Trophoblast cell (in vitro differentiated cells and primary cell): ENCODE results near the gene C10orf143.

Experiments
- DNase-seq, 2 donors: peaks; one replicate each; pipeline ENCODE4 v3.0.0-alpha.2; 2016
- H2AFZ ChIP-seq: 2 replicates; pipeline ENCODE4 v1.6.1; 2013; ENCODE audit warnings: low read length, moderate library complexity, mild to moderate bottlenecking; ENCODE audit not compliant: insufficient read depth, poor library complexity
- H2AK5ac ChIP-seq: 2 replicates; pipeline ENCODE4 v1.6.1; 2013; ENCODE audit warnings: mild to moderate bottlenecking, low read length
- H2BK120ac ChIP-seq: 2 replicates; pipeline ENCODE4 v1.6.1; 2013; ENCODE audit warnings: low read length, mild to moderate bottlenecking, moderate library complexity; ENCODE audit not compliant: insufficient read depth, poor library complexity
- H2BK12ac ChIP-seq: 2 replicates; pipeline ENCODE4 v1.6.1; 2013; ENCODE audit warnings: mild to moderate bottlenecking, low read length, moderate library complexity
- H2BK5ac ChIP-seq: 2 replicates; pipeline ENCODE4 v1.6.1; 2013; ENCODE audit warnings: low read length, low read depth, moderate library complexity, mild to moderate bottlenecking; ENCODE audit not compliant: poor library complexity
- H3K14ac ChIP-seq: 2 replicates; pipeline ENCODE4 v1.6.1; 2013; ENCODE audit warnings: mild to moderate bottlenecking, low read length
- H3K18ac ChIP-seq: 2 replicates; pipeline ENCODE4 v1.6.1; 2013; ENCODE audit warnings: mild to moderate bottlenecking, low read length
- H3K23ac ChIP-seq: 2 replicates; pipeline ENCODE4 v1.6.1; 2013; ENCODE audit warnings: low read length
- H3K27ac ChIP-seq: 2 replicates; pipeline ENCODE4 v1.5.1; 2013; ENCODE audit warnings: low read depth, mild to moderate bottlenecking, inconsistent platforms, low read length, moderate library complexity
- H3K27me3 ChIP-seq: 2 replicates; pipeline ENCODE4 v1.6.1; 2013; ENCODE audit warnings: inconsistent platforms, mild to moderate bottlenecking, low read length, moderate library complexity; ENCODE audit not compliant: insufficient read depth
- H3K36me3 ChIP-seq, 2 experiments: 1 replicate in 1 of 2; 2 replicates in 1 of 2; pipeline ENCODE4 v1.6.1; 2013; ENCODE audit warnings: low read length in 2 of 2, mild to moderate bottlenecking in 2 of 2, moderate library complexity in 1 of 2; ENCODE audit not compliant: insufficient read depth in 2 of 2, control insufficient read depth in 1 of 2
- H3K4ac ChIP-seq: 2 replicates; pipeline ENCODE4 v1.6.1; 2013; ENCODE audit warnings: low read depth, mild to moderate bottlenecking, low read length, moderate library complexity
- H3K4me1 ChIP-seq, 2 experiments: 1 replicate in 1 of 2; 2 replicates in 1 of 2; pipeline ENCODE4 v1.6.1; 2013; ENCODE audit warnings: low read length in 2 of 2, mild to moderate bottlenecking in 2 of 2, moderate library complexity in 1 of 2; ENCODE audit not compliant: insufficient read depth in 2 of 2, control insufficient read depth in 1 of 2
- H3K4me2 ChIP-seq: 2 replicates; pipeline ENCODE4 v1.6.1; 2013; ENCODE audit warnings: inconsistent platforms, mild to moderate bottlenecking, low read length, moderate library complexity
- H3K4me3 ChIP-seq: 2 replicates; pipeline ENCODE4 v1.5.1; 2013; ENCODE audit warnings: mild to moderate bottlenecking, low read depth, low read length, inconsistent platforms
- H3K79me1 ChIP-seq: one replicate; pipeline ENCODE4 v1.6.1; 2013; ENCODE audit warnings: low read length
- H3K79me2 ChIP-seq: 2 replicates; pipeline ENCODE4 v1.6.1; 2013; ENCODE audit warnings: low read length, mild to moderate bottlenecking; ENCODE audit not compliant: control insufficient read depth, insufficient read depth, poor library complexity
- H3K9ac ChIP-seq: 2 replicates; pipeline ENCODE4 v1.6.1; 2013; ENCODE audit warnings: mild to moderate bottlenecking, low read length
- H3K9me3 ChIP-seq: 2 replicates; pipeline ENCODE4 v1.6.1; 2013; ENCODE audit warnings: low read depth, mild to moderate bottlenecking, control low read depth, inconsistent platforms, low read length; ENCODE audit not compliant: insufficient read depth
- H4K12ac ChIP-seq: 2 replicates; pipeline ENCODE4 v1.6.1; 2013; ENCODE audit warnings: low read depth, mild to moderate bottlenecking, low read length, moderate library complexity
- H4K8ac ChIP-seq: 2 replicates; pipeline ENCODE4 v1.6.1; 2013; ENCODE audit warnings: low read depth, mild to moderate bottlenecking, low read length, moderate library complexity
- H4K91ac ChIP-seq: one replicate; pipeline ENCODE4 v1.6.1; 2013; ENCODE audit warnings: low read depth, mild to moderate bottlenecking, low read length, moderate library complexity
- WGBS: extraction: QIAGEN DNeasy Blood & Tissue Kit; methylation state at CpG from one replicate; pipeline ENCODE4 v1.1.7; 2013; ENCODE audit warnings: missing lambda C conversion rate; ENCODE audit not compliant: insufficient read length, insufficient coverage; ENCODE audit errors: extremely low coverage; 5-methylcytosine and 5-hydroxymethylcytosine counted together

The C10orf143 gene

DNA sequence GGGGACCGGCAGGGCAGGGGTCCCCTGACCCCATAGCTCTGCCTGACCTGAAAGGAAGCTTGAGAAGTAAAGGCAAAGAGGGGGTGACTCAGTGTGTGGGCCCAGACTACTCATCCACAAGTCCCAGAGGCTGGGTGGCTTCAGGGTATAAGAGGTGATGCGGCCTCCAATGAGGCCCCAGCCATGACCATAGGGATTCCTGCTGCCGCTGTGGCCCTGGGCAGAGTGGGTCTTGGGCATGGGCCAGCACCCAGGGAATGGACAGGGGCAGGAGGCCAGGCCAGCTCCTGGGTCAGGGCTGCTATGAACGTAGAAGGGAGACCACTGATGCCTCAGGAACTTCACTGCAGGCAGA lies 82.2 kb downstream of the C10orf143 start:
- no peaks in the 10 kb centered on the region for H3K4me1 ChIP-seq
- H3K4me2 ChIP-seq: no peak overlapping the region
- DNase-seq: no peak
- H3K14ac ChIP-seq: no peak overlapping the region
- no peak overlapping the region for H2AFZ ChIP-seq
- no peak overlapping the region for H4K91ac ChIP-seq
- H3K79me2 ChIP-seq: no peaks in the 10 kb centered on the region
- H2AK5ac ChIP-seq: no peak overlapping the region
- H3K79me1 ChIP-seq: no peaks in the 10 kb centered on the region
- H3K27ac ChIP-seq: no peak overlapping the region
- H4K8ac ChIP-seq: no peak overlapping the region
- H4K12ac ChIP-seq: no peak overlapping the region
- WGBS: no CpG with 5 or more reads among the region's 4 CpGs
- H3K4me3 ChIP-seq: no peak overlapping the region
- H2BK5ac ChIP-seq: no peak overlapping the region
- H2BK12ac ChIP-seq: no peak overlapping the region
- no peak overlapping the region for H2BK120ac ChIP-seq
- H3K18ac ChIP-seq: no peak overlapping the region
- H3K23ac ChIP-seq: no peak overlapping the region
- no peaks in the 10 kb centered on the region for H3K36me3 ChIP-seq
- H3K27me3 ChIP-seq: no peaks in the 10 kb centered on the region
- H3K9me3 ChIP-seq: no peaks in the 10 kb centered on the region
- no peak overlapping the region for H3K4ac ChIP-seq
- H3K9ac ChIP-seq: no peak overlapping the region

- H3K79me1 ChIP-seq: no peaks in the 10 kb centered on the region
- H3K27ac ChIP-seq: no peak overlapping the region
- no peak overlapping the region for H4K12ac ChIP-seq
- H3K4ac ChIP-seq: no peak overlapping the region
- H3K9me3 ChIP-seq: no peaks in the 10 kb centered on the region
- no peak overlapping the region for H2AK5ac ChIP-seq
- no peak overlapping the region for H4K8ac ChIP-seq
- no peaks in the 10 kb centered on the region for H3K4me1 ChIP-seq
- no peak overlapping the region for H3K14ac ChIP-seq
- H3K4me3 ChIP-seq: no peak overlapping the region
- H3K27me3 ChIP-seq: no peaks in the 10 kb centered on the region
- H3K18ac ChIP-seq: no peak overlapping the region
- H3K36me3 ChIP-seq: no peaks in the 10 kb centered on the region
- H2AFZ ChIP-seq: no peak overlapping the region
- no peak for DNase-seq
- no peak overlapping the region for H3K23ac ChIP-seq
- WGBS: no CpG with 5 or more reads among the region's 27 CpGs
- H3K9ac ChIP-seq: no peak overlapping the region
- H2BK12ac ChIP-seq: no peak overlapping the region
- no peaks in the 10 kb centered on the region for H3K79me2 ChIP-seq
- H4K91ac ChIP-seq: no peak overlapping the region
- no peak overlapping the region for H2BK120ac ChIP-seq
- H3K4me2 ChIP-seq: no peak overlapping the region
- H2BK5ac ChIP-seq: no peak overlapping the region
Measured at GRCh38 chr10:130027716-130028464, 82.7 kb downstream of the C10orf143 start.

- Histone ChIP-seq H2BK120ac (no peak overlapping the region), H3K27me3 (no peaks in the 10 kb centered on the region), H3K4me3 (no peak overlapping the region), H3K79me2 (no peaks in the 10 kb centered on the region), H3K9ac (no peak overlapping the region), H2BK12ac (no peak overlapping the region), H2AFZ (no peak overlapping the region), H3K27ac (no peak overlapping the region), H3K79me1 (no peaks in the 10 kb centered on the region), H3K4ac (no peak overlapping the region), H3K9me3 (no peaks in the 10 kb centered on the region), H4K12ac (no peak overlapping the region), H3K4me1 (no peaks in the 10 kb centered on the region), H3K36me3 (no peaks in the 10 kb centered on the region), H3K18ac (no peak overlapping the region), H3K14ac (no peak overlapping the region), H4K91ac (no peak overlapping the region), H2BK5ac (no peak overlapping the region), H3K4me2 (no peak overlapping the region), H3K23ac (no peak overlapping the region), H2AK5ac (no peak overlapping the region), H4K8ac (no peak overlapping the region)
- WGBS: no CpG with 5 or more reads among the region's 30 CpGs
- DNase-seq: no peak
Measured at GRCh38 chr10:130026670-130027456, 83.8 kb downstream of the C10orf143 start.

GRCh38 chr10:130025811-130026485 lies 84.7 kb downstream of the C10orf143 start:
- no peak overlapping the region for H3K9ac ChIP-seq
- H3K36me3 ChIP-seq: no peaks in the 10 kb centered on the region
- H3K4ac ChIP-seq: no peak overlapping the region
- H3K27me3 ChIP-seq: no peaks in the 10 kb centered on the region
- H4K91ac ChIP-seq: no peak overlapping the region
- H3K27ac ChIP-seq: no peak overlapping the region
- H3K23ac ChIP-seq: no peak overlapping the region
- H4K8ac ChIP-seq: no peak overlapping the region
- H3K4me3 ChIP-seq: no peak overlapping the region
- WGBS: no CpG with 5 or more reads among the region's 18 CpGs
- no peak for DNase-seq
- no peak overlapping the region for H3K14ac ChIP-seq
- H3K9me3 ChIP-seq: no peaks in the 10 kb centered on the region
- H3K18ac ChIP-seq: no peak overlapping the region
- H2AFZ ChIP-seq: no peak overlapping the region
- no peak overlapping the region for H2AK5ac ChIP-seq
- H2BK120ac ChIP-seq: no peak overlapping the region
- no peak overlapping the region for H3K4me2 ChIP-seq
- no peaks in the 10 kb centered on the region for H3K79me2 ChIP-seq
- no peak overlapping the region for H2BK12ac ChIP-seq
- H2BK5ac ChIP-seq: no peak overlapping the region
- no peak overlapping the region for H4K12ac ChIP-seq
- H3K79me1 ChIP-seq: no peaks in the 10 kb centered on the region
- H3K4me1 ChIP-seq: no peaks in the 10 kb centered on the region
